Right cardiac atrium (tissue), 5 donors: ENCODE measurements around the gene PARD6G. TPM values are rescaled to one million over a fixed set of nuclear protein-coding genes. Genes with fewer than 3 reads are reported as not detected.
A peak's percentile ranks its signal among the peaks of the same experiment; 100 is the strongest.
"Not testable (repeated sequence)": the region's sequence is repeated elsewhere in the genome, so short reads cannot be mapped to it uniquely, and the experiment has no call there.

ENCODE experiments used
- ATAC-seq, 2 donors: fragments of 200-7000 bp; cut with Tn5 transposase; one replicate each; pipeline versions ENCODE4 v1.8.0 to v1.9.1; 2020; ENCODE audit warnings: moderate library complexity in 2 of 2, mild to moderate bottlenecking in 1 of 2
- DNase-seq, 3 donors: peaks; one replicate each; pipeline ENCODE4 v3.0.0-alpha.2; 2020
- H3K27ac ChIP-seq: one replicate; pipeline ENCODE4 v1.5.1; 2013; ENCODE audit warnings: mild to moderate bottlenecking, low read length, control low read depth, moderate library complexity
- H3K27me3 ChIP-seq: one replicate; pipeline ENCODE4 v1.6.1; 2013; ENCODE audit not compliant: control insufficient read depth, insufficient read depth
- H3K4me1 ChIP-seq: one replicate; pipeline ENCODE4 v1.6.1; 2013; ENCODE audit warnings: low read length; ENCODE audit not compliant: control insufficient read depth, insufficient read depth
- H3K4me3 ChIP-seq: one replicate; pipeline ENCODE4 v1.5.1; 2013; ENCODE audit warnings: low read length, control low read depth
- H3K9me3 ChIP-seq: one replicate; pipeline ENCODE4 v1.6.1; 2013; ENCODE audit warnings: low read length; ENCODE audit not compliant: control insufficient read depth
- WGBS: extraction: QIAGEN DNeasy Blood & Tissue Kit; methylation state at CpG from one replicate; pipeline ENCODE4 v1.1.7; 2013; 5-methylcytosine and 5-hydroxymethylcytosine counted together
- intact Hi-C, 4 donors: fragments of 100-400 bp; cut with DNase I; formaldehyde crosslinking; loops; one replicate each; pipeline versions ENCODE4 v1.11.0 to v1.14.0; 2022 to 2023
- polyA plus RNA-seq: library from polyadenylated mRNA; stranded (reverse); fragments of 200-250 nt; gene quantifications from one replicate; pipeline ENCODE4 v1.2.3, GENCODE V29; 2013
- total RNA-seq, 4 donors: library from RNA; stranded (reverse); fragmentation: NEBNext Ultra II Directional; extraction: Animal tissue kit (Norgen Biotek cat#: 25700); gene quantifications; one replicate each; pipeline ENCODE4 v1.2.1, GENCODE V29; 2021
- donor health status: healthy with polysubstance abuse.
- donor health status: DM: no; HTN: yes; CAD: no.
- donor health status: DM: no; HTN: no; CAD: no.
- donor health status: DM: no; HTN: yes; CAD: no; lungs with severe emphysema.
- donor health status: DM: yes; HTN: yes; CAD: no.

The PARD6G gene
- total and polyA plus RNA-seq, 5 donors = 2.5 to 5.0 (median 4.4) TPM

GRCh38 chr18:80166240-80166639 lies 81.1 kb downstream of the PARD6G start:
- intact Hi-C loops = no loop called here
- Histone ChIP-seq H3K27me3 (no peaks in the 10 kb centered on the region), H3K9me3 (no peaks in the 10 kb centered on the region), H3K4me1 (no peaks in the 10 kb centered on the region), H3K4me3 (no peak overlapping the region), H3K27ac (no peak overlapping the region)
- 94% methylated on average over 10 of the region's 10 CpGs for WGBS
- no peak for DNase-seq
- ATAC-seq = no peak

DNA sequence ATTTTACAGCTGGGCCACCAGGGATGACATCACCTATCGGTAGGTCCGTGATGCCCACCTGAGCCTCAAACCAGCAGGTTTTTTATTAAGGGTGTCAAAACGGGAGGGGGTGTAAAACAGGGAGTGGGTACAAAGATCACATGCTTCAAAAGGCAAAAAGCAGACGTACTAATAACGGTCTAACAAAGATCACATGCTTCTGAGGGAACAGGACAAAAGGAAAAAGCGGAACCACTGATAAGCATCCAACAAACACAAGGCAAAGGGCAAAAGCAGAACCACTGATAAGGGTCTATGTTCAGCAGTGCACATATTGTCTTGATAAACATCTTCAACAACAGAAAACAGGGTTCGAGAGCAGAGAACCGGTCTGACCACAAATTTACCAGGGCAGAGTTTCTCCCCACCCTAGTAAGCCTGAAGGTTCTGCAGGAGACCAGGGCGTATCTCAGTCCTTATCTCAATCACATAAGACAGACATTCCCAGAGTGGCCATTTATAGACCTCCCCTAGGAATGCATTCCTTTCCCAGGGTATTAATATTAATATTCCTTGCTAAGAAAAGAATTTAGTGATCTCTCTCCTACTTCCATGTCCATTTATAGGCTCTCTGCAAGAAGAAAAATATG lies 82.5 kb downstream of the PARD6G start:
- 86% methylated on average over 9 of the region's 9 CpGs for WGBS
- ATAC-seq = not testable (repeated sequence)

GRCh38 chr18:80163183-80163582 lies 84.1 kb downstream of the PARD6G start:
- DNase-seq = no peak
- no peaks in the 10 kb centered on the region for H3K27me3 ChIP-seq
- no peak overlapping the region for H3K4me3 ChIP-seq
- no peaks in the 10 kb centered on the region for H3K4me1 ChIP-seq
- intact Hi-C loops = no loop called here
- no peak overlapping the region for H3K27ac ChIP-seq
- 96% methylated on average over 7 of the region's 7 CpGs for WGBS
- no peaks in the 10 kb centered on the region for H3K9me3 ChIP-seq
- ATAC-seq = no peak

More for the DNA sequence above, 82.5 kb downstream of the PARD6G start:
- H3K4me1 ChIP-seq, DNase-seq, H3K9me3 ChIP-seq, H3K27me3 ChIP-seq, H3K4me3 ChIP-seq, intact Hi-C loops, H3K27ac ChIP-seq: not testable (repeated sequence)

DNA sequence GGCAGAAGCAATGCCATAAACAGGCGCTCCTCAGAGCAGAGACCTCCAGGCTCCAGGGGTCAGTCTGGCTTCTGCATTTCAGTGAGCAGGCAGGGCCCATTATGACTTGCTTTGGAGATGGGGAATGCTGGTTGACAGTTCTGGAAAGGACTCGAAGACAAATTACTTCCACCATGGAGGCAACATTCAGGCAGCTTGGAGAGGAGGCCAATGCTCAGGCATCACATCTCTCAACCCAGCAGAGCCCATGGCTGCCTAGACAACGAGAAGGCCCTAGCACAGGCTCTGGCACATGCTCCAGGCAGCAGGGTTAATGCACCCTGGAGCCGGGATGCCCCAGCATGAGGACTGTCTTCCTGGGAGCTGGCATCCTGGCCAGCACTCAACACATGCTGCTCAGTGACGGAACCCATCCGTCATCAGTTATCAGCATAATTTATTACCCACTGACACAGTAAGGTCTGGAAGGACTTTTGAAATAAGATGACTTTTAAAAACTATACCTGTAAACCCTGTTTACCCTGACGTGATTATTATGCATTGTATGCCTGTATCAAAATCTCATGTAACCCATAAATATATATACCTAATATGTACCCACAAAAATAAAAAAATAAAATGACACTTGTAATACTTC lies 85.4 kb downstream of the PARD6G start:
- DNase-seq = no peak
- Histone ChIP-seq H3K4me3 (no peak overlapping the region), H3K9me3 (no peaks in the 10 kb centered on the region), H3K27me3 (no peaks in the 10 kb centered on the region), H3K4me1 (no peaks in the 10 kb centered on the region), H3K27ac (no peak overlapping the region)
- 80% methylated on average over 7 of the region's 7 CpGs for WGBS
- intact Hi-C loops = no loop called here
- ATAC-seq = no peak

- intact Hi-C loops = no loop called here
- Histone ChIP-seq H3K4me3 (no peak overlapping the region), H3K9me3 (no peaks in the 10 kb centered on the region), H3K27me3 (no peaks in the 10 kb centered on the region), H3K27ac (no peak overlapping the region), H3K4me1 (no peaks in the 10 kb centered on the region)
- peak; percentile 72 to 73 for ATAC-seq
- peak in 2 of 3 donors; percentile 75 to 82 for DNase-seq
- 34% methylated on average over 109 of the region's 109 CpGs for WGBS
These were observed 87.3 kb downstream of the PARD6G start for GRCh38 chr18:80159713-80160636.

GRCh38 chr18:80158365-80158764 lies 88.9 kb downstream of the PARD6G start:
- ATAC-seq = no peak
- Histone ChIP-seq H3K4me3 (no peak overlapping the region), H3K27ac (no peak overlapping the region), H3K4me1 (no peaks in the 10 kb centered on the region), H3K9me3 (no peaks in the 10 kb centered on the region), H3K27me3 (no peaks in the 10 kb centered on the region)
- 72% methylated on average over 5 of the region's 5 CpGs for WGBS
- intact Hi-C loops = no loop called here
- no peak for DNase-seq

DNA sequence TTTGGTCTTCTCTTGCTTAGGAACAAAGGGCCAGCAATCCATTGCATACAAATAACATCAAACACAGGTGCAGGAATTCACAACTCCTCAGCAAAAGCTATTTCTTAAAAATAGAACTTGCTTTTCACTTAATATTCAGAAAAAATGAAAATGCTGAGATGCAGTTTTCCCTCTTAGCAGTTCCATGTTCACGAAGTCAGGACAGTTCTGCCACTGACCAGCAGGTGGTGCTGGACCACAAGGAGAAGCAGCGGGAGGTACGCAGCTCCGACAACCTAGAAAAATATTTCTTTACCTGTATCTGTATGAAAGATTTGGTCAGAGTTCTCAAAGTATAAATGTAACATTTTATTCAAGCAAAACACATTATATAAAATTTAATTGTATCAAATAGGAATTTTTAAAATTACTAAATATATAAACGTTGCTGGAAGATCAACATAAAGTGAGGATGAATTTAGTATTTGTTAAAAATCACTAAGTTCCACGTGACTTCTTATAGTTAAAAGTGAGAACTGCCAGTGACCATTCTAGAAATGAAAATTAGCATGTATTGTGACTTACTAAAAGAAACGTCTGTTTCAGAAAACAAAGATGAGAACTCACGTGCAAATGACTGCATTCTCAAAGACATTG lies 89.5 kb downstream of the PARD6G start:
- ATAC-seq = peak; percentile 52 to 59
- intact Hi-C loops = no loop called here
- H3K4me1 ChIP-seq = no peaks in the 10 kb centered on the region
- 39% methylated on average over 8 of the region's 8 CpGs for WGBS
- no peak overlapping the region for H3K4me3 ChIP-seq
- H3K27me3 ChIP-seq = no peaks in the 10 kb centered on the region
- no peak overlapping the region for H3K27ac ChIP-seq
- peak; percentile 72 to 92 (median 88) for DNase-seq
- no peaks in the 10 kb centered on the region for H3K9me3 ChIP-seq

- intact Hi-C loops = no loop called here
- Histone ChIP-seq H3K27ac (no peak overlapping the region), H3K4me3 (no peak overlapping the region), H3K27me3 (no peaks in the 10 kb centered on the region), H3K9me3 (no peaks in the 10 kb centered on the region), H3K4me1 (no peaks in the 10 kb centered on the region)
- ATAC-seq = no peak
- 79% methylated on average over 6 of the region's 6 CpGs for WGBS
- DNase-seq = no peak
These were observed 93.0 kb downstream of the PARD6G start for GRCh38 chr18:80154293-80154692.

DNA sequence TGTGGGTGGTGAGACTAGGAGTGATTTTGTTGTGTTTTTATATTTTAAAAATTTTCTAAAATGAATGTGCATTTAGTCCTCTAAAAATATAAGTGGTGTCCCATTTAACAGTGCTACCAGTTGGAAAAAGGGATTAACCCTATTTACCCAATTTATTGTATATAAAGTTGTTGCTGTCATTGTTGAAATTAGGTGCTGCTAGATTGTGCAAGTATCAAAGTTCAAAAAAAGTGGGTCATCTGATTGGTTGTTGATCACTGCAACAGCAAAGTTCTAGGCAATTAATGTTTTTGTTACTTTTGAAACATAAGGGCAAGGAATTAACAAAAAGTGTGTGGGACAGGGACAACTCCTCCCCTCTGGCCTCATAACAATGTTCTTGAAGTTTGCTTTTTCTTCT lies 97.6 kb downstream of the PARD6G start:
- DNase-seq (no peak), ATAC-seq (no peak)
- intact Hi-C loops = loop anchor here in 1 of 4 donors (10.0 kb wide), 1 partner anchor 225 kb away; no protein-coding TSS in a partner anchor
- H3K9me3 ChIP-seq = no peaks in the 10 kb centered on the region
- no peak overlapping the region for H3K4me3 ChIP-seq
- H3K27me3 ChIP-seq = no peaks in the 10 kb centered on the region
- no peak overlapping the region for H3K27ac ChIP-seq
- H3K4me1 ChIP-seq = no peaks in the 10 kb centered on the region

GRCh38 chr18:80148326-80149199 lies 98.8 kb downstream of the PARD6G start:
- peak in 1 of 2 donors; percentile 25 for ATAC-seq
- DNase-seq = peak in 1 of 3 donors; percentile 63
- Histone ChIP-seq H3K9me3 (no peaks in the 10 kb centered on the region), H3K4me3 (peak overlapping the region; percentile 68), H3K4me1 (no peaks in the 10 kb centered on the region), H3K27me3 (no peaks in the 10 kb centered on the region), H3K27ac (no peak overlapping the region)
- WGBS = 60% methylated on average over 34 of the region's 34 CpGs
- intact Hi-C loops = loop anchor here in 1 of 4 donors (10.0 kb wide), 1 partner anchor 224 kb away; no protein-coding TSS in a partner anchor
